AG09319 (cell line): ENCODE measurements around the gene PRPF40A.

Experiments used
- DNase-seq: peaks from one replicate; pipeline ENCODE4 v3.0.0-alpha.2; 2010; ENCODE audit warnings: low read depth; ENCODE audit errors: extremely low read depth
- CTCF ChIP-seq: IDR thresholded peaks from 2 replicates; pipeline ENCODE4 v1.5.1; 2011; ENCODE audit warnings: low read depth, mild to moderate bottlenecking, inconsistent platforms, low read length, moderate library complexity

The PRPF40A gene

DNA sequence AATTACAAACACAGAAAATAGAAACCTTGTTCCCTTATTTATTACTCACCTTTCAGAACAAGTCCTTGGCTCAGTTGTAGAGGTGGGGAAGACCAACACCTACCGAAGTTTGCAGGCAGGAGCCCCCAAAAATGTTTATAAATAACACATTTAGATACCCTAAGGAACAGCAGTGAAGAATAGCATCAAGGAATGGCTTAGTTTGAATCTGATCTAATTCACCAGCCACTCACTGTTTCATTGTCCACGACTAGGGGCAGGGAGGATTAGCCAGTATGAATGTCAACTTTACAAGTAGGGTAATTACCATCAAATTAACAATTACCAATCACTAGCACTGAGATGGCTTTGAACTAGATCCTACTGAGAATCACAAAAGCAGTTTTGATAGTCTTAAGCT, 65.4 kb downstream of the PRPF40A start:
- no peak for TF ChIP-seq CTCF

GRCh38 chr2:152650768-152651371, 66.4 kb downstream of the PRPF40A start:
- no peak for TF ChIP-seq CTCF
- no peak for DNase-seq

More for the DNA sequence above, 65.4 kb downstream of the PRPF40A start:
- no peak for DNase-seq

- no peak for DNase-seq
- no peak for TF ChIP-seq CTCF
Measured at GRCh38 chr2:152649997-152650396, 67.3 kb downstream of the PRPF40A start.

DNA sequence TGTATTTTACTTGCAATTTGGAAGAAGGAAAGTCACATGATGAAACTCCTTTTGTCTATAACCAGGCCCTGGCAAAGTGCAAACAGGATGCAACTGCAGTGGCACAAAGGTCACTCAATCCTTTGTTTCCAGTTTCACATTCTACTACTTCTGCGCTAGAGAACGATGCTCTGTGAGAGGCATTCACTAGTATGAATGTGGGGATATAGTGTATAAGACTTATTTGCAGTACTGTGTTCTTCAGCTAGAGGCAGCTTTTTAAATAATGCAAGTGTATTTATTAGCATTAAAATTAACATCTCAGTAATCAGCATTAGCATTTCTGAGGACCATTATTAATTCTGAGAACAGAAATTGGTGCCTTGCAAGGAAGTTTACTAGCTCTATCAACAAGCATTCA, 68.9 kb downstream of the PRPF40A start:
- TF ChIP-seq CTCF, result peak; percentile 16
- DNase-seq, result no peak

DNA sequence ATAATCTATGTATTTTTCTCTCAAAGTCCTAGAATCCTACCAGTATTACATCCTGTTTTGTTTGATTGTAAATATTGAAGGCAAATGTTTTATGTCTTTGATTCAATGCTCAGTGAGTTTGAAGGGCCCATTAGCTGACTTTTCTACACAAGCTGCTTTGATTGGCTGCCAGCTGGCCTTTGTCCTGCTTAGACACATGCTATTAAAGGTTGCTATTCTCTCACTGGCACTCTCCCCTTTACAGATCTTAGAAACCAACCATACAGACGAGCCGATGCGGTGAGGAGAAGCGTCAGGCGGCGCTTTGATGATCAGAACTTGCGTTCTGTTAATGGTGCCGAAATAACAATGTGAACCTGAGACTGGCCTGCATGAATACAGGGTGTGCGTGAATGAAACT, 69.7 kb downstream of the PRPF40A start:
- no peak for DNase-seq
- no peak for TF ChIP-seq CTCF

GRCh38 chr2:152646775-152647174, 70.5 kb downstream of the PRPF40A start:
- DNase-seq, result no peak
- no peak for TF ChIP-seq CTCF

GRCh38 chr2:152646264-152646663, 71.0 kb downstream of the PRPF40A start:
- no peak for TF ChIP-seq CTCF
- DNase-seq, result no peak
